GM23338 (cell line): ENCODE data around the gene TNFRSF12A. TPM values are rescaled to one million over a fixed set of nuclear protein-coding genes. Genes with fewer than 3 reads are reported as not detected.
"Not testable (repeated sequence)": the region's sequence is repeated elsewhere in the genome, so short reads cannot be mapped to it uniquely, and the experiment has no call there.

Experiments used
- ATAC-seq: fragments of 200-7000 bp; cut with Tn5 transposase; 3 replicates; pipeline ENCODE4 v1.9.1; 2020
- DNase-seq: peaks from one replicate; pipeline ENCODE4 v3.0.0-alpha.2; 2015; ENCODE audit warnings: low spot score
- H2AFZ ChIP-seq: fragments of 200-600 bp; sonication (generic); 2 replicates; pipeline ENCODE4 v1.8.0; 2016; ENCODE audit warnings: antibody characterized with exemption, mild to moderate bottlenecking, moderate library complexity
- H3F3A ChIP-seq: fragments of 200-600 bp; sonication (generic); replicated peaks from 2 replicates; pipeline ENCODE4 v1.8.0; 2017; ENCODE audit warnings: antibody characterized with exemption, mixed run types, low read depth
- H3K27ac ChIP-seq: fragments of 200-600 bp; sonication (generic); 2 replicates; pipeline ENCODE4 v1.6.1; 2016; ENCODE audit warnings: low read depth
- H3K27me3 ChIP-seq: fragments of 200-600 bp; sonication (generic); 2 replicates; pipeline ENCODE4 v1.8.0; 2016; ENCODE audit warnings: mild to moderate bottlenecking, mixed run types, moderate library complexity; ENCODE audit not compliant: insufficient read depth
- H3K36me3 ChIP-seq: fragments of 200-600 bp; sonication (generic); 2 replicates; pipeline ENCODE4 v1.8.0; 2016; ENCODE audit warnings: mild to moderate bottlenecking; ENCODE audit not compliant: insufficient read depth
- H3K4me1 ChIP-seq: fragments of 200-600 bp; sonication (generic); 2 replicates; pipeline ENCODE4 v1.8.0; 2016; ENCODE audit warnings: mild to moderate bottlenecking, moderate library complexity; ENCODE audit not compliant: insufficient read depth
- H3K4me2 ChIP-seq: fragments of 200-600 bp; sonication (generic); 2 replicates; pipeline ENCODE4 v1.7.1; 2017; ENCODE audit warnings: mixed run types
- H3K4me3 ChIP-seq: fragments of 200-600 bp; sonication (generic); 2 replicates; pipeline ENCODE4 v1.6.1; 2016; ENCODE audit warnings: mixed run types
- H3K79me2 ChIP-seq: fragments of 200-600 bp; sonication (generic); replicated peaks from 2 replicates; pipeline ENCODE4 v1.8.0; 2017; ENCODE audit warnings: mild to moderate bottlenecking; ENCODE audit not compliant: insufficient read depth
- H3K9me2 ChIP-seq: fragments of 200-600 bp; sonication (generic); 2 replicates; pipeline ENCODE4 v1.8.0; 2017; ENCODE audit not compliant: insufficient read depth
- H4K20me1 ChIP-seq: fragments of 200-600 bp; sonication (generic); replicated peaks from 2 replicates; pipeline ENCODE4 v1.8.0; 2017; ENCODE audit warnings: mild to moderate bottlenecking; ENCODE audit not compliant: insufficient read depth
- H3K27ac Mint-ChIP-seq: 2 replicates; pipeline ENCODE4 v1.8.0; 2020; ENCODE audit warnings: inconsistent platforms, mild to moderate bottlenecking, moderate library complexity, mixed read lengths
- H3K27me3 Mint-ChIP-seq: 3 replicates; pipeline ENCODE4 v1.8.0; 2022; ENCODE audit warnings: low read depth, mild to moderate bottlenecking, moderate library complexity, mixed read lengths, inconsistent platforms; ENCODE audit not compliant: insufficient read depth, poor library complexity
- H3K36me3 Mint-ChIP-seq: 3 replicates; pipeline ENCODE4 v1.8.0; 2021; ENCODE audit warnings: low read depth, mild to moderate bottlenecking, inconsistent platforms, moderate library complexity, mixed read lengths
- H3K4me1 Mint-ChIP-seq: 3 replicates; pipeline ENCODE4 v1.8.0; 2020; ENCODE audit warnings: mild to moderate bottlenecking, inconsistent platforms, mixed read lengths
- H3K4me3 Mint-ChIP-seq: 3 replicates; pipeline ENCODE4 v1.8.0; 2021; ENCODE audit warnings: moderate library complexity, mild to moderate bottlenecking, inconsistent platforms, mixed read lengths
- H3K9me3 Mint-ChIP-seq: 3 replicates; pipeline ENCODE4 v1.8.0; 2020; ENCODE audit warnings: moderate library complexity, mild to moderate bottlenecking, inconsistent platforms, mixed read lengths
- EZH2phosphoT487 ChIP-seq: fragments of 200-600 bp; sonication (generic); IDR thresholded peaks from one replicate; pipeline ENCODE4 v1.8.1; 2018; ENCODE audit warnings: antibody characterized with exemption; ENCODE audit not compliant: unreplicated experiment
- POLR2AphosphoS5 ChIP-seq: IDR thresholded peaks from 2 replicates; pipeline ENCODE4 v1.6.1; 2016; ENCODE audit warnings: antibody characterized with exemption, low read depth
- STAT1 ChIP-seq: IDR thresholded peaks from one replicate; pipeline ENCODE4 v1.6.1; 2016; ENCODE audit warnings: antibody characterized with exemption; ENCODE audit not compliant: unreplicated experiment
- ZNF331 ChIP-seq: fragments of 250-450 bp; sonication (Bioruptor Pico); IDR thresholded peaks from 2 replicates; pipeline ENCODE4 v1.5.0; 2020; ENCODE audit warnings: low read depth, mild to moderate bottlenecking, moderate library complexity
- polyA plus RNA-seq: library from polyadenylated mRNA; unstranded; fragments of >200 nt; fragmentation: Nextera tagmentation; extraction: Ambion mirVana; gene quantifications from 2 replicates; pipeline ENCODE4 v1.2.1, GENCODE V29; 2016
- total RNA-seq: library from RNA; depleted of rRNA; stranded (reverse); fragments of >200 nt; shearing (Covaris generic); gene quantifications from 2 replicates; pipeline ENCODE4 v1.2.3, GENCODE V29; 2014
- TF ChIP-seq, protein P1 (sequence below), 2 experiments: fragments of 200-600 bp in 1 of 2; sonication (generic) in 1 of 2; conservative IDR thresholded peaks; 2 replicates each; pipeline versions ENCODE4 v1.5.1 to v1.6.1; 2016 to 2017; ENCODE audit warnings: antibody characterized with exemption in 2 of 2, low read depth in 2 of 2, mild to moderate bottlenecking in 2 of 2, moderate library complexity in 1 of 2
- TF ChIP-seq, protein P2 (sequence below): IDR thresholded peaks from one replicate; pipeline ENCODE4 v1.6.1; 2018; ENCODE audit warnings: antibody characterized with exemption; ENCODE audit not compliant: unreplicated experiment
- TF ChIP-seq, protein P3 (sequence below): IDR thresholded peaks from 2 replicates; pipeline ENCODE4 v1.6.1; 2016; ENCODE audit warnings: antibody characterized with exemption

Gene TNFRSF12A
- total and polyA plus RNA-seq, 2 experiments from 2014 or later = 78.0 to 152 TPM

DNA sequence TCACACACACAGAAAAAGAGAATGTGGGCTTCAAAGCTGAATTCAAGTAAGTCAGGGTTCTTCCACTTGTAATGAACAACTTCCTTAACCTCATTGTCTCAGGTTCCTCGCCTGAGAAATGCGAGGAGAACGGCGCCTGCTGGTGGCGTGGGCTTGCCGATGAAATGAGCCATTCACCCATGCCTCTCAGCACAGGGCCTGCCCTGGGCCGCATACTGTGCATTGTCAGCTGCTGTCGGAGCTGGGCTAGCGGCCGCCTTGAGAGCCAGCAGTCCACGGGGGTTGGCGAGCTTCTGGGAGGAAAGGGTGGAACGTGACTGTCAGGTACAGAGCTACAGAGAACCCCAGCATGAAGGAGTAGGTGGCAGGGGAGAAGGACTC is 33.2 kb downstream of the TNFRSF12A start:
- H3K4me1 Mint-ChIP-seq = peaks cover 18% of the 10 kb centered on the region
- H3K79me2 ChIP-seq, H4K20me1 ChIP-seq, H3F3A ChIP-seq, H3K4me2 ChIP-seq, H3K4me3 Mint-ChIP-seq, H3K4me3 ChIP-seq, H3K27ac ChIP-seq, H2AFZ ChIP-seq, H3K9me2 ChIP-seq, H3K36me3 ChIP-seq, H3K4me1 ChIP-seq, H3K9me3 Mint-ChIP-seq, H3K27ac Mint-ChIP-seq: not testable (repeated sequence)
- peaks cover 11% of the 10 kb centered on the region for H3K27me3 Mint-ChIP-seq
- ATAC-seq (peak; percentile 58), DNase-seq (peak; percentile 28)
- TF ChIP-seq, protein P1, sequence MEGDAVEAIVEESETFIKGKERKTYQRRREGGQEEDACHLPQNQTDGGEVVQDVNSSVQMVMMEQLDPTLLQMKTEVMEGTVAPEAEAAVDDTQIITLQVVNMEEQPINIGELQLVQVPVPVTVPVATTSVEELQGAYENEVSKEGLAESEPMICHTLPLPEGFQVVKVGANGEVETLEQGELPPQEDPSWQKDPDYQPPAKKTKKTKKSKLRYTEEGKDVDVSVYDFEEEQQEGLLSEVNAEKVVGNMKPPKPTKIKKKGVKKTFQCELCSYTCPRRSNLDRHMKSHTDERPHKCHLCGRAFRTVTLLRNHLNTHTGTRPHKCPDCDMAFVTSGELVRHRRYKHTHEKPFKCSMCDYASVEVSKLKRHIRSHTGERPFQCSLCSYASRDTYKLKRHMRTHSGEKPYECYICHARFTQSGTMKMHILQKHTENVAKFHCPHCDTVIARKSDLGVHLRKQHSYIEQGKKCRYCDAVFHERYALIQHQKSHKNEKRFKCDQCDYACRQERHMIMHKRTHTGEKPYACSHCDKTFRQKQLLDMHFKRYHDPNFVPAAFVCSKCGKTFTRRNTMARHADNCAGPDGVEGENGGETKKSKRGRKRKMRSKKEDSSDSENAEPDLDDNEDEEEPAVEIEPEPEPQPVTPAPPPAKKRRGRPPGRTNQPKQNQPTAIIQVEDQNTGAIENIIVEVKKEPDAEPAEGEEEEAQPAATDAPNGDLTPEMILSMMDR (conservative IDR thresholded peaks at IDR 0.05; ENCODE audit: low read depth in 2 of 2) = peak in 1 of 2 experiments; percentile 52; a peak in 2 of 4 replicates
- peaks cover 13% of the 10 kb centered on the region for H3K27me3 ChIP-seq
- H3K36me3 Mint-ChIP-seq = peaks cover 49% of the 10 kb centered on the region

DNA sequence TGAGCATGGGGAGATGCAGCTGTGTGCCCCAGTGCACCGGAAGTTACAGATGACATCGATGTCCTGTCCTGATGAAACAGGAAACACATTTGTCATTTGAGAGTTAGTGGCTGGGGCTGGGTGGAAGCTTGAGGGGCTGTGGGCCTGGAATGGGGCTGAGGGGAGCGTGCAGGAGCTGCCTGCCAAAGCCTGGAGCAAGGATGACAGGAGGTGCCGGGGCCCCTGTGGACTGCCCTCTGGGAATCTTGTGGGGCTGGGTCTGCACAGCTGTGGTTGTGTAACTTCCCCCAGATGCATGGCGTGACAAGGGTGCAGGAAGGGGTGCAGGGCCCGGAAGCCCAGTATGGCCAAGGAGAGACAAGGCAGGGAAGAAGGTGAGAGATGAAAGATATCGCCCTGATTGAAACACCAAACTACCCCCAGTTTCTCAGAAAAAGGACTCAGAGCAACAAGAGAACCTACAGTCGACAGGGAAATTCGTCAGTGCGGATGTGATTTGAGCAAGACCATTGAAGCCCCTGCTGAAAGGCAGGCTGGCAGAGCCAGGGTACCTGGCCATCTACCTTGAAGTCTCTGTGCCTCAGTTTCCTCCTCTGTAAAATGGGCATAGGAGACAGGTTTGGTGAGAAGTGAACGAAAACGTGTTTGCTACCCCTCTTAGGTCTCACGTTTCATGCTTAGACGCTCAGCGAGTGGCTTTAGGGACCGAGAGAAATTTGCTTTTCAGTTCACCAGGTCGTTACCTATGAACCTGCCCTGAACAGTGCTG is 35.0 kb downstream of the TNFRSF12A start:
- H3F3A ChIP-seq = peaks cover 10% of the 10 kb centered on the region
- ATAC-seq (no peak), DNase-seq (no peak)
- H3K4me1 Mint-ChIP-seq = peaks cover 25% of the 10 kb centered on the region
- no peaks in the 10 kb centered on the region for H3K9me2 ChIP-seq
- no peak overlapping the region for H3K4me3 ChIP-seq
- no peaks in the 10 kb centered on the region for H3K36me3 ChIP-seq
- H3K27me3 Mint-ChIP-seq = peaks cover 14% of the 10 kb centered on the region
- peaks cover 5% of the 10 kb centered on the region; the same call in 1 of the 2 replicates for H3K27me3 ChIP-seq
- H3K27ac ChIP-seq = no peak overlapping the region
- 0 out of 2 replicates have a peak overlapping the region, but pooled peaks have one; percentile 14 for H3K4me2 ChIP-seq
- H2AFZ ChIP-seq = no peak overlapping the region
- TF ChIP-seq, protein P2, sequence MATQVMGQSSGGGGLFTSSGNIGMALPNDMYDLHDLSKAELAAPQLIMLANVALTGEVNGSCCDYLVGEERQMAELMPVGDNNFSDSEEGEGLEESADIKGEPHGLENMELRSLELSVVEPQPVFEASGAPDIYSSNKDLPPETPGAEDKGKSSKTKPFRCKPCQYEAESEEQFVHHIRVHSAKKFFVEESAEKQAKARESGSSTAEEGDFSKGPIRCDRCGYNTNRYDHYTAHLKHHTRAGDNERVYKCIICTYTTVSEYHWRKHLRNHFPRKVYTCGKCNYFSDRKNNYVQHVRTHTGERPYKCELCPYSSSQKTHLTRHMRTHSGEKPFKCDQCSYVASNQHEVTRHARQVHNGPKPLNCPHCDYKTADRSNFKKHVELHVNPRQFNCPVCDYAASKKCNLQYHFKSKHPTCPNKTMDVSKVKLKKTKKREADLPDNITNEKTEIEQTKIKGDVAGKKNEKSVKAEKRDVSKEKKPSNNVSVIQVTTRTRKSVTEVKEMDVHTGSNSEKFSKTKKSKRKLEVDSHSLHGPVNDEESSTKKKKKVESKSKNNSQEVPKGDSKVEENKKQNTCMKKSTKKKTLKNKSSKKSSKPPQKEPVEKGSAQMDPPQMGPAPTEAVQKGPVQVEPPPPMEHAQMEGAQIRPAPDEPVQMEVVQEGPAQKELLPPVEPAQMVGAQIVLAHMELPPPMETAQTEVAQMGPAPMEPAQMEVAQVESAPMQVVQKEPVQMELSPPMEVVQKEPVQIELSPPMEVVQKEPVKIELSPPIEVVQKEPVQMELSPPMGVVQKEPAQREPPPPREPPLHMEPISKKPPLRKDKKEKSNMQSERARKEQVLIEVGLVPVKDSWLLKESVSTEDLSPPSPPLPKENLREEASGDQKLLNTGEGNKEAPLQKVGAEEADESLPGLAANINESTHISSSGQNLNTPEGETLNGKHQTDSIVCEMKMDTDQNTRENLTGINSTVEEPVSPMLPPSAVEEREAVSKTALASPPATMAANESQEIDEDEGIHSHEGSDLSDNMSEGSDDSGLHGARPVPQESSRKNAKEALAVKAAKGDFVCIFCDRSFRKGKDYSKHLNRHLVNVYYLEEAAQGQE = no peak
- TF ChIP-seq EZH2phosphoT487 = no peak
- TF ChIP-seq STAT1 = no peak
- no peak for TF ChIP-seq ZNF331 (CRISPR knock-in tag)
- TF ChIP-seq POLR2AphosphoS5 = no peak
- TF ChIP-seq, protein P1 (conservative IDR thresholded peaks at IDR 0.05; ENCODE audit: low read depth in 2 of 2) = no peak
- TF ChIP-seq, protein P3, sequence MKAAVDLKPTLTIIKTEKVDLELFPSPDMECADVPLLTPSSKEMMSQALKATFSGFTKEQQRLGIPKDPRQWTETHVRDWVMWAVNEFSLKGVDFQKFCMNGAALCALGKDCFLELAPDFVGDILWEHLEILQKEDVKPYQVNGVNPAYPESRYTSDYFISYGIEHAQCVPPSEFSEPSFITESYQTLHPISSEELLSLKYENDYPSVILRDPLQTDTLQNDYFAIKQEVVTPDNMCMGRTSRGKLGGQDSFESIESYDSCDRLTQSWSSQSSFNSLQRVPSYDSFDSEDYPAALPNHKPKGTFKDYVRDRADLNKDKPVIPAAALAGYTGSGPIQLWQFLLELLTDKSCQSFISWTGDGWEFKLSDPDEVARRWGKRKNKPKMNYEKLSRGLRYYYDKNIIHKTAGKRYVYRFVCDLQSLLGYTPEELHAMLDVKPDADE = no peak
- peaks cover 7% of the 10 kb centered on the region for H3K4me1 ChIP-seq
- H3K79me2 ChIP-seq = no peaks in the 10 kb centered on the region; the same call in 1 of the 2 replicates
- no peak overlapping the region for H3K27ac Mint-ChIP-seq
- H3K36me3 Mint-ChIP-seq = peaks cover 42% of the 10 kb centered on the region
- peaks cover 4% of the 10 kb centered on the region; the same call in 2 of the 3 replicates for H3K9me3 Mint-ChIP-seq
- peak overlapping the region; percentile 16; the same call in 1 of the 3 replicates for H3K4me3 Mint-ChIP-seq
- peaks cover 7% of the 10 kb centered on the region; the same call in 1 of the 2 replicates for H4K20me1 ChIP-seq

DNA sequence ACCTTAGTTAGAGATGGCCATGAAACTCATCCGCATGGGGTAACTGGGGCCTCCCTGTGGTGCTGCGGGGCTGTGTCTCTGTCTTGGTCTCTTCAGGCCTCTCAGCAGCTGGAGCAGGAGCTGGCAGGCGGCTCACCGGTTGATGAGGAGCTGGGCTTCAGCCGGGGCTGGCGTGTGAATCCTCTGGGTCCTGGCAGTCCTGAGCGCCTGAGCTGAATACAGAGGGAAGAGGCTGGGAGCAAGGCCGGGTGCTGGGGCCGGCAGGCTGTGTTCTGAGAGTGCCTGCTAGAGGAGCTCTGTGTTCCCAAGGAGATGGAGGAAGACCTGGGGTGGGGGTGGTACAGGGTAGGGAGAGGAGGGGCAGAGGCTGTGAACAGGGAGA is 35.6 kb downstream of the TNFRSF12A start:
- not testable (repeated sequence) for H3K27ac Mint-ChIP-seq, H3K4me3 Mint-ChIP-seq, ATAC-seq, H3K27me3 ChIP-seq, H3K27ac ChIP-seq, H3K4me1 ChIP-seq, H2AFZ ChIP-seq, H3K4me3 ChIP-seq, H3K36me3 ChIP-seq, H4K20me1 ChIP-seq, H3K9me2 ChIP-seq, H3K9me3 Mint-ChIP-seq, H3K79me2 ChIP-seq
- peaks cover 15% of the 10 kb centered on the region for H3K27me3 Mint-ChIP-seq
- Histone ChIP-seq H3K4me2 (0 out of 2 replicates have a peak overlapping the region, but pooled peaks have one; percentile 14), H3F3A (peaks cover 15% of the 10 kb centered on the region)
- peaks cover 29% of the 10 kb centered on the region for H3K4me1 Mint-ChIP-seq
- H3K36me3 Mint-ChIP-seq = peaks cover 37% of the 10 kb centered on the region
- peak; percentile 38 for DNase-seq
